Osteocyte (in vitro differentiated cells): ENCODE results near the gene IFIT2. TPM values are rescaled to one million over a fixed set of nuclear protein-coding genes. Genes with fewer than 3 reads are reported as not detected.
A peak's percentile ranks its signal among the peaks of the same experiment; 100 is the strongest.
"Not testable (repeated sequence)": the region's sequence is repeated elsewhere in the genome, so short reads cannot be mapped to it uniquely, and the experiment has no call there.

Experiments
- DNase-seq: peaks from one replicate; pipeline ENCODE4 v3.0.0; 2021; ENCODE audit warnings: mixed read lengths; ENCODE audit not compliant: unreplicated experiment; ENCODE audit errors: extremely low spot score
- H3K27ac Mint-ChIP-seq: one replicate; pipeline ENCODE4 v1.8.0; 2021; ENCODE audit warnings: mild to moderate bottlenecking, mixed read lengths; ENCODE audit not compliant: unreplicated experiment
- H3K27me3 Mint-ChIP-seq: one replicate; pipeline ENCODE4 v1.8.0; 2021; ENCODE audit warnings: mixed read lengths; ENCODE audit not compliant: unreplicated experiment
- H3K36me3 Mint-ChIP-seq: one replicate; pipeline ENCODE4 v1.8.0; 2021; ENCODE audit warnings: mixed read lengths; ENCODE audit not compliant: unreplicated experiment
- H3K4me1 Mint-ChIP-seq: one replicate; pipeline ENCODE4 v1.8.0; 2021; ENCODE audit warnings: mixed read lengths; ENCODE audit not compliant: unreplicated experiment
- H3K4me3 Mint-ChIP-seq: one replicate; pipeline ENCODE4 v1.8.0; 2021; ENCODE audit warnings: mild to moderate bottlenecking, moderate library complexity, mixed read lengths; ENCODE audit not compliant: unreplicated experiment
- H3K9me3 Mint-ChIP-seq: one replicate; pipeline ENCODE4 v1.8.0; 2021; ENCODE audit warnings: mixed read lengths; ENCODE audit not compliant: unreplicated experiment
- CTCF ChIP-seq: fragments of 200-600 bp; sonication (generic); IDR thresholded peaks from 2 replicates; pipeline ENCODE4 v1.5.0; 2021; ENCODE audit warnings: antibody characterized with exemption, mild to moderate bottlenecking, moderate library complexity
- total RNA-seq: library from RNA; stranded (reverse); gene quantifications from 2 replicates; pipeline ENCODE4 v1.2.1, GENCODE V29; 2021

IFIT2 gene
- total RNA-seq, 1 donor from 2014 or later, result 8.8 TPM

- Mint-ChIP-seq H3K9me3 (peaks cover 5% of the 10 kb centered on the region), H3K27ac (peak overlapping the region; percentile 88)
- no peak for DNase-seq
Measured at GRCh38 chr10:89283936-89284475, 17.8 kb upstream of the IFIT2 start.

GRCh38 chr10:89284711-89285110, 17.1 kb upstream of the IFIT2 start:
- H3K9me3 Mint-ChIP-seq, H3K4me3 Mint-ChIP-seq, H3K27me3 Mint-ChIP-seq, H3K36me3 Mint-ChIP-seq, DNase-seq: not testable (repeated sequence)
- Mint-ChIP-seq H3K27ac (peak overlapping the region; percentile 70), H3K4me1 (peaks cover 61% of the 10 kb centered on the region)

More at GRCh38 chr10:89283936-89284475, 17.8 kb upstream of the IFIT2 start:
- Mint-ChIP-seq H3K4me3 (peak overlapping the region; percentile 33), H3K4me1 (peaks cover 68% of the 10 kb centered on the region), H3K36me3 (no peaks in the 10 kb centered on the region), H3K27me3 (no peaks in the 10 kb centered on the region)
- TF ChIP-seq CTCF, result no peak

GRCh38 chr10:89285303-89285702, 16.5 kb upstream of the IFIT2 start:
- Mint-ChIP-seq H3K4me1 (peaks cover 57% of the 10 kb centered on the region), H3K27ac (peak overlapping the region; percentile 70)
- not testable (repeated sequence) for H3K9me3 Mint-ChIP-seq, H3K27me3 Mint-ChIP-seq, H3K36me3 Mint-ChIP-seq, DNase-seq, H3K4me3 Mint-ChIP-seq

GRCh38 chr10:89294721-89295239, 7.1 kb upstream of the IFIT2 start:
- TF ChIP-seq CTCF, result no peak
- H3K27me3 Mint-ChIP-seq, result no peaks in the 10 kb centered on the region
- peaks cover 6% of the 10 kb centered on the region for H3K9me3 Mint-ChIP-seq
- H3K4me1 Mint-ChIP-seq, result peaks cover 21% of the 10 kb centered on the region
- DNase-seq, result no peak
- H3K27ac Mint-ChIP-seq, result peak overlapping the region; percentile 56
- H3K36me3 Mint-ChIP-seq, result no peaks in the 10 kb centered on the region
- H3K4me3 Mint-ChIP-seq, result no peak overlapping the region

GRCh38 chr10:89295597-89295996, 6.2 kb upstream of the IFIT2 start:
- Mint-ChIP-seq H3K27ac (peak overlapping the region; percentile 82), H3K27me3 (no peaks in the 10 kb centered on the region), H3K36me3 (no peaks in the 10 kb centered on the region), H3K9me3 (peaks cover 6% of the 10 kb centered on the region), H3K4me3 (no peak overlapping the region), H3K4me1 (peaks cover 23% of the 10 kb centered on the region)
- no peak for TF ChIP-seq CTCF
- DNase-seq, result no peak

GRCh38 chr10:89296220-89296648, 5.6 kb upstream of the IFIT2 start:
- H3K9me3 Mint-ChIP-seq, result peaks cover 6% of the 10 kb centered on the region

More at GRCh38 chr10:89296220-89296648, 5.6 kb upstream of the IFIT2 start:
- Mint-ChIP-seq H3K27ac (peak overlapping the region; percentile 82), H3K4me1 (peaks cover 28% of the 10 kb centered on the region), H3K36me3 (no peaks in the 10 kb centered on the region), H3K4me3 (no peak overlapping the region), H3K27me3 (no peaks in the 10 kb centered on the region)
- DNase-seq, result no peak
- no peak for TF ChIP-seq CTCF
